Measurements from ENCODE around the gene MRPL45.

MRPL45 gene

GRCh38 chr17:38349097-38349730 is 52.2 kb downstream of the MRPL45 start:
- peak; percentile 39 for DNase-seq

GRCh38 chr17:38350035-38350434 is 53.1 kb downstream of the MRPL45 start:
- DNase-seq = no peak

DNA sequence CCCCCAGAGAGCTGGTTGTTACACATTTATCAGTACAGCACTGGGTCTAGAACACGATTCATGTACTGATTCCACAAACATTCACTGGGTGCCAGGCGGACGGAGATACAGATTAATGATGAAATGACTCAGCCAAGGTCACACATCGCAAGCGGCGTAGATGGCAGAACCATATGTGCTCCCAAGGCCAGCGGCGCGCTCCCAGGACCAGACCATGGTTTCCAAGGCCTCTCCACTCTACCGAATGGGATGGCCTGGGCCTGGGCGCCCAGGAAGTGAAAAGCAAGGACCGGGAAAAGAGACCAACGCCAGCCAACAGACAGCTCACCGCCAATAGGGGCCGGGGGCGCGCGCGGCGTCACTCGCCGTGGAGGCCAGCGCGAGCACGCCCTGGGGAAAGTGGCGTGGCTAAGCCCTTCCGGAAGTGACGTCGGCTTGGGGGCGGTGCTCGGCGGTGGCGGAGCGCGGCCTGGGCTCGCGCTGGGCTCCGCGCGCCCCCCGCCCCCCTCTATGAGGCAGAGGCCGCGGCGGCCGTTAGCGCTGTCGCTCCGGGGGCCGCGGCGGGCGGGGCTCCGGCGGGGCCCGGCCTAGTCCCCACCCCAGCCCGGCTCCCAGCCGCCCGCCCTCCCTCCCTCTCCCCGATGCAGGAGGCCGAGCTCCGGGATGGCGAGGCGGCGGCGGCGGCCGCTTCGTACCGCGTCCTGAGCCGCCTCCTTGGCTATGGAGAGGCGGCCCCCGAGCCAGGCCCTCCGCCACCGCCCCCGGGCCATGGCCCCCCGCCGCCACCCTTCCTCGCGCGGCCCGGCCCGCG is 54.6 kb downstream of the MRPL45 start, which contains the start of gene SOCS7:
TSS of gene SOCS7 (plus strand) at position 433 of the 811 bp plus-strand sequence. CDS start at position 642, 209 bp downstream.
- DNase-seq = peak; percentile 31

DNA sequence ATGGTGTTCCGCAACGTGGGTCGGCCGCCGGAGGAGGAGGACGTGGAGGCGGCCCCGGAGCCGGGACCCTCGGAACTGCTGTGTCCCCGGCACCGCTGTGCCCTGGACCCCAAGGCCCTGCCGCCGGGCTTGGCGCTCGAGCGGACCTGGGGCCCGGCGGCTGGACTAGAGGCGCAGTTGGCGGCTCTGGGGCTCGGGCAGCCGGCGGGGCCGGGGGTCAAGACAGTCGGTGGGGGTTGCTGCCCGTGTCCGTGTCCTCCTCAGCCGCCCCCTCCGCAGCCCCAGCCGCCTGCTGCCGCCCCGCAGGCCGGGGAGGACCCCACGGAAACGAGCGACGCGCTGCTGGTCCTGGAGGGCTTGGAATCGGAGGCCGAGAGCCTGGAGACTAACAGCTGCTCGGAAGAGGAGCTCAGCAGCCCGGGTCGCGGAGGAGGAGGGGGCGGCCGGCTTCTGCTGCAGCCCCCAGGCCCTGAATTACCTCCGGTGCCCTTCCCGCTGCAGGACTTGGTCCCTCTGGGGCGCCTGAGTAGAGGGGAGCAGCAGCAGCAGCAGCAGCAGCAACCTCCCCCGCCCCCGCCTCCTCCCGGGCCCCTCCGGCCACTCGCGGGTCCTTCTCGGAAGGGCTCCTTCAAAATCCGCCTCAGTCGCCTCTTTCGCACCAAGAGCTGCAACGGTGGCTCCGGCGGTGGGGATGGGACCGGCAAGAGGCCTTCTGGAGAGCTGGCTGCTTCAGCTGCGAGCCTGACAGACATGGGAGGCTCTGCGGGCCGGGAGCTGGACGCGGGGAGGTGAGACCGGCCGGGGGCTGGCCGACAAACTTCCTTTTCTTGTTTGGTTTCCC is 55.5 kb downstream of the MRPL45 start:
- no peak for DNase-seq

- no peak for DNase-seq
Observed at GRCh38 chr17:38353086-38353604, 56.2 kb downstream of the MRPL45 start.

GRCh38 chr17:38353668-38354067 is 56.7 kb downstream of the MRPL45 start:
- no peak for DNase-seq

GRCh38 chr17:38354466-38354865 is 57.5 kb downstream of the MRPL45 start:
- DNase-seq = no peak

DNA sequence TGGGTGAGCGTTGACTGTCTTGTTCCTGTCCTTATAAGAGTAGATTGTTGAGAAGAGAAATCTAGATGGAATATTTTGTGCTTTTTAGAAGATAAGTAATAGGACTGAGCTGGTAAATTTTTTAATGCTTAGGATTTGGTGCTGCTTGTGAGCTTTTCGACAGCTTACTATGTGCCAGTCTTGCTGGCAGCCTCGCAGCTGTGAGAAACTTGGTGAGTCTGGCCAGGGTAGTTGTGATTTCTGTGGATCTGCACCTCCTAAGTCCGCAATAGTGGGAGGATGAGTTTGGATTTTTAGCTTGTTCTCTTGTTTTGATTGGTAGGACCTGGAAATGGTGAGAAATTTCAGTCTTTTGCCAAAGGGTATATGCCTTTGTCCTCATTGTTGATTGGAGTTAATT is 58.3 kb downstream of the MRPL45 start:
- no peak for DNase-seq

- DNase-seq = no peak
Observed at GRCh38 chr17:38357486-38358123, 60.6 kb downstream of the MRPL45 start.

- peak; percentile 20 for DNase-seq
Observed at GRCh38 chr17:38358586-38359513, 61.9 kb downstream of the MRPL45 start.

DNA sequence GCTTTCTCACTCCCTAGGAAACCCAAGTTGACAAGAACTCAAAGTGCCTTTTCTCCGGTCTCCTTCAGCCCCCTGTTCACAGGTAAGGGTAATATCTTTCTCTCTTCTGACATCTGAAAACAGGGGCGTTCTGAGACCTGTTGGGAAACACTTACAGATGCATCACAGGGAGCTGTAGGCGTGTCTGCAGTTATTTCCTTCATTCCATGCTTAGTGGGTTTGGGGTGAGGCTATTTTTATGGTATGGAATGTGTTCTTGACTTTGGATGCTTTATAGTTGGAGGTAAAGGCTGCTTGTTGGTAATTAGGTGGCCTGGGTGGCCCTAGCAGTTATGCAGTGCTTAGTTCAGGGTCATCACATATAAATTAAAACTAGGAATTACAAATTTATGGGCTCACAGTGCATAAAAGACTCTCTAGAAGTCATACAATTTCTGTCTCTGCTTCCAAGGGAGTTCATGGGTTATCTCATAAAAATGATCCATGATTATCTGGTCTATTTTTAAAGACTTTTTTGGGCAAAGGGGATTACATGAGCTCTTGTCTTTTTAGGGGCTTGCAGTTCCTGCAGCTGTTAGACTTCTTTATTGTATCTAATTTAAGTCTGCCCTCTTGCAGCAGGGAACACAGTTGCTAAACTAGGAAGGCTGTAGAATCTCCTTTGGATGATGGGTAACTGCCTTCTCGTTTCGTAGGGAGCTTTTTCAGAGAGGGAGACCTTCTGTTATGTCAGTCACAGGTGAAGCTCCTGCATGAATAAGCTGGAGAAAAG is 64.9 kb downstream of the MRPL45 start:
- no peak for DNase-seq

GRCh38 chr17:38363016-38363415 is 66.0 kb downstream of the MRPL45 start:
- no peak for DNase-seq

DNA sequence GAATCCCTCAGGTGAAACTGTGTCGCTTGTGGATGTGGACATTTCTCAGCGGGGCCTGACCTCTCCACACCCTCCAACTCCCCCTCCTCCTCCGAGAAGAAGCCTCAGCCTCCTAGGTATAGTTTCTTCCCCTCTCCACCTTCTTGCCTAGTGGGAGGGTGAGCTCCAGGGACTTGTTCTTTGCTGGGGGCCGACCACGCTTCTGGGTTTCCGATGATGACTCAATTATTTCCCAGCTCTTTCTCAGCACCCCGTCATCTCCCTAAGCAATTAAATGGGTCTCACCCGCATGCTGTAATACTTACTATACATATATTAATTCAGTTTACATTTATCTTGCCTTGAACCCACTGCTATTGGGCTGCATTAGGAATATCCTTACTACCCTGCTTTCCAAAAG is 67.8 kb downstream of the MRPL45 start:
- DNase-seq = no peak

DNA sequence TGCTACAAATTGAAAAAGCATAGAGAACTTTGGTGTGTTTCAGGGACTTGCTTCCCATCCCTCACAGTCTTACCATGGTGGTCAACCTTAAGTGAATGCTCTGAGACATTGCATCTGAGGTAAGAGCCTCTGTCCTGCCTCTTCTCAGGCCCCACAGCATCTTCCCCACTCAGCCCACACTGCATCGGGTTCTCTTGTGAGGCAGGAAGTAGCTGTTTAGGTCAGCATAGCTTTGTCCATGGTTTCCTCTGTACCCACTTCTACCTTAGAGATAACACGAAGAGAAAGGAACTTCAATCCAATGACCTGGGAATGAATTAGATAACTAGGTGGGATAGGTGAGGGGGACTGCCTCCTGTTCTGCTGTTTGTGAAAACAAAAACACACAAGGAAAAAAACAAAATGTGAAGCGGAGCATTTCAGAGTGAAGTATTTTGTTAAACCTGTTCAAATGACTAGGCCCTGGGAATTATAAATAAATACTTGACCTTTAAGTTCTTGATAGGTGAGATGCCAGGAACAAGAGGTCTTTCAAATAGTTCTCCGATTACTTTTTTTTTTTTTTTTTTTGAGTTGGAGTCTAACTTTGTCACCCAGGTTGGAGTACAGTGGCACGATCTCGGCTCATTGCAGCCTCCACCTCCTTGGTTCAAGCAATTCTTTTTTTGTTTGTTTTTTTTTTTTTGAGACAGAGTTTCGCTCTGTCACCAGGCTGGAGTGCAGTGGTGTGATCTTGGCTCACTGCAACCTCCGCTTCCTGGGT is 72.3 kb downstream of the MRPL45 start:
- no peak for DNase-seq
